Neural cell (in vitro differentiated cells): ENCODE data around the gene DPM2. TPM values are rescaled to one million over a fixed set of nuclear protein-coding genes. Genes with fewer than 3 reads are reported as not detected.

ENCODE experiments used
- H2AFZ ChIP-seq: fragments of 200-600, 300-800 bp; sonication (generic), shearing (Covaris generic); 2 replicates; pipeline ENCODE4 v1.6.0; 2014; ENCODE audit warnings: low read depth, mild to moderate bottlenecking, antibody characterized with exemption, low read length, moderate library complexity
- H3F3A ChIP-seq: fragments of 200-600 bp; shearing (Covaris generic); 2 replicates; pipeline ENCODE4 v1.6.1; 2016; ENCODE audit warnings: mild to moderate bottlenecking, moderate library complexity, mixed read lengths, antibody characterized with exemption, low read length; ENCODE audit not compliant: insufficient read depth, poor library complexity, severe bottlenecking
- H3K27ac ChIP-seq: fragments of 200-600, 300-800 bp; sonication (generic), shearing (Covaris generic); 2 replicates; pipeline ENCODE4 v1.5.1; 2014; ENCODE audit warnings: mild to moderate bottlenecking, low read length, moderate library complexity
- H3K27me3 ChIP-seq: fragments of 300-800, 200-600 bp; sonication (generic), shearing (Covaris generic); 2 replicates; pipeline ENCODE4 v1.6.0; 2014; ENCODE audit warnings: mild to moderate bottlenecking, low read depth, low read length, moderate library complexity; ENCODE audit not compliant: insufficient read depth
- H3K36me3 ChIP-seq: fragments of 300-800, 200-600 bp; sonication (generic), shearing (Covaris generic); 2 replicates; pipeline ENCODE4 v1.5.1; 2014; ENCODE audit warnings: mild to moderate bottlenecking, antibody characterized with exemption, low read length, moderate library complexity; ENCODE audit not compliant: insufficient read depth
- H3K4me2 ChIP-seq: fragments of 300-800, 200-600 bp; sonication (generic), shearing (Covaris generic); 2 replicates; pipeline ENCODE4 v1.6.0; 2014; ENCODE audit warnings: mild to moderate bottlenecking, low read length
- H3K4me3 ChIP-seq: fragments of 300-800, 200-600 bp; sonication (generic), shearing (Covaris generic); 2 replicates; pipeline ENCODE4 v1.5.1; 2014; ENCODE audit warnings: mild to moderate bottlenecking, low read length, moderate library complexity
- H3K79me2 ChIP-seq: fragments of 200-600 bp; shearing (Covaris generic); replicated peaks from 2 replicates; pipeline ENCODE4 v1.6.0; 2014; ENCODE audit warnings: mild to moderate bottlenecking, low read length, moderate library complexity; ENCODE audit not compliant: insufficient read depth
- H3K9ac ChIP-seq: fragments of 300-800, 200-600 bp; sonication (generic), shearing (Covaris generic); 2 replicates; pipeline ENCODE4 v1.6.1; 2016; ENCODE audit warnings: mild to moderate bottlenecking, low read length, mixed read lengths
- H3K9me2 ChIP-seq: fragments of 200-600 bp; shearing (Covaris generic); 2 replicates; pipeline ENCODE4 v1.6.1; 2016; ENCODE audit warnings: mild to moderate bottlenecking, low read length, mixed read lengths; ENCODE audit not compliant: insufficient read depth
- H3K9me3 ChIP-seq: fragments of 200-600, 300-800 bp; sonication (generic), shearing (Covaris generic); 2 replicates; pipeline ENCODE4 v1.6.1; 2016; ENCODE audit warnings: mild to moderate bottlenecking, mixed run types, low read length, moderate library complexity, mixed read lengths
- H4K20me1 ChIP-seq: fragments of 200-600 bp; shearing (Covaris generic); 2 replicates; pipeline ENCODE4 v1.6.1; 2016; ENCODE audit warnings: mild to moderate bottlenecking, mixed run types; ENCODE audit not compliant: insufficient read depth
- CTCF ChIP-seq: fragments of 450-650 bp; IDR thresholded peaks from 2 replicates; pipeline ENCODE4 v1.5.1; 2014; ENCODE audit warnings: antibody characterized with exemption, mild to moderate bottlenecking, moderate library complexity; ENCODE audit not compliant: poor library complexity, severe bottlenecking
- EP300 ChIP-seq: fragments of 450-650 bp; conservative IDR thresholded peaks from 2 replicates; pipeline ENCODE4 v1.6.1; 2014; ENCODE audit warnings: antibody characterized with exemption, mild to moderate bottlenecking, moderate library complexity; ENCODE audit not compliant: poor library complexity, severe bottlenecking
- EZH2 ChIP-seq: fragments of 200-600, 300-800 bp; shearing (Covaris generic), sonication (generic); IDR thresholded peaks from 2 replicates; pipeline ENCODE4 v1.6.1; 2014; ENCODE audit warnings: antibody characterized with exemption, low read length, borderline replicate concordance, mild to moderate bottlenecking; ENCODE audit not compliant: insufficient read depth, poor library complexity, severe bottlenecking
- MXI1 ChIP-seq: fragments of 450-650 bp; conservative IDR thresholded peaks from 2 replicates; pipeline ENCODE4 v1.6.1; 2014; ENCODE audit warnings: antibody characterized with exemption, mild to moderate bottlenecking; ENCODE audit not compliant: poor library complexity, severe bottlenecking
- POLR2AphosphoS5 ChIP-seq: IDR thresholded peaks from 2 replicates; pipeline ENCODE4 v1.6.1; 2012
- RAD21 ChIP-seq: fragments of 450-650 bp; conservative IDR thresholded peaks from 2 replicates; pipeline ENCODE4 v1.6.1; 2014; ENCODE audit warnings: antibody characterized with exemption, mild to moderate bottlenecking, moderate library complexity
- REST ChIP-seq: IDR thresholded peaks from 2 replicates; pipeline ENCODE4 v1.6.1; 2012; ENCODE audit warnings: borderline replicate concordance
- SMC3 ChIP-seq: fragments of 450-650 bp; conservative IDR thresholded peaks from 2 replicates; pipeline ENCODE4 v1.6.1; 2014; ENCODE audit warnings: antibody characterized with exemption, mild to moderate bottlenecking, moderate library complexity; ENCODE audit not compliant: poor library complexity
- TAF1 ChIP-seq: IDR thresholded peaks from 2 replicates; pipeline ENCODE4 v1.6.1; 2012; ENCODE audit warnings: low read depth
- polyA plus RNA-seq: library from polyadenylated mRNA; depleted of rRNA; stranded (reverse); fragments of >200 nt; gene quantifications from 2 replicates; pipeline ENCODE4 v1.2.3, GENCODE V29; 2014

DPM2 gene
- polyA plus RNA-seq, 1 donor from 2014 or later, result 30.5 TPM

GRCh38 chr9:127912296-127912695 lies 25.4 kb downstream of the DPM2 start:
- no peaks in the 10 kb centered on the region for H4K20me1 ChIP-seq
- TF ChIP-seq TAF1 (no peak), MXI1 (no peak), EZH2 (no peak), POLR2AphosphoS5 (no peak), SMC3 (no peak), CTCF (no peak), RAD21 (no peak), EP300 (no peak), REST (no peak)
- no peak overlapping the region for H2AFZ ChIP-seq
- no peak overlapping the region for H3K9ac ChIP-seq
- H3K79me2 ChIP-seq, result no peaks in the 10 kb centered on the region
- no peaks in the 10 kb centered on the region for H3F3A ChIP-seq
- H3K27me3 ChIP-seq, result no peaks in the 10 kb centered on the region
- H3K9me3 ChIP-seq, result no peaks in the 10 kb centered on the region
- H3K9me2 ChIP-seq, result no peaks in the 10 kb centered on the region
- no peak overlapping the region for H3K4me3 ChIP-seq
- H3K4me2 ChIP-seq, result no peak overlapping the region
- H3K36me3 ChIP-seq, result no peaks in the 10 kb centered on the region
- H3K27ac ChIP-seq, result no peak overlapping the region

GRCh38 chr9:127910613-127911205 lies 26.9 kb downstream of the DPM2 start:
- H4K20me1 ChIP-seq, result no peaks in the 10 kb centered on the region
- H3K9ac ChIP-seq, result no peak overlapping the region
- H3K79me2 ChIP-seq, result no peaks in the 10 kb centered on the region
- H3K27me3 ChIP-seq, result no peaks in the 10 kb centered on the region
- no peaks in the 10 kb centered on the region for H3K9me2 ChIP-seq
- TF ChIP-seq RAD21, result peak; percentile 71
- TF ChIP-seq MXI1, result no peak
- peak; percentile 65 for TF ChIP-seq SMC3
- TF ChIP-seq CTCF, result peak; percentile 69
- TF ChIP-seq EZH2, result no peak
- peak; percentile 64 for TF ChIP-seq REST
- no peak overlapping the region for H3K4me2 ChIP-seq
- no peak overlapping the region for H2AFZ ChIP-seq
- no peak overlapping the region for H3K27ac ChIP-seq
- H3K9me3 ChIP-seq, result no peaks in the 10 kb centered on the region
- no peaks in the 10 kb centered on the region for H3F3A ChIP-seq
- H3K36me3 ChIP-seq, result no peaks in the 10 kb centered on the region
- no peak overlapping the region for H3K4me3 ChIP-seq
